Fibroblast of mammary gland (primary cell): Measurements from ENCODE around the gene LACTB.
"Not testable (repeated sequence)": the region's sequence is repeated elsewhere in the genome, so short reads cannot be mapped to it uniquely, and the experiment has no call there.

Experiments
- DNase-seq: peaks from one replicate; pipeline ENCODE4 v3.0.0-alpha.2; 2010; ENCODE audit warnings: low read depth
- H3K4me3 ChIP-seq: 2 replicates; pipeline ENCODE4 v1.5.1; 2011; ENCODE audit warnings: low read depth, mild to moderate bottlenecking, low read length, moderate library complexity; ENCODE audit not compliant: control insufficient read depth
- CTCF ChIP-seq: conservative IDR thresholded peaks from 2 replicates; pipeline ENCODE4 v1.5.1; 2011; ENCODE audit warnings: low read depth, low read length, inconsistent platforms; ENCODE audit not compliant: control insufficient read depth, insufficient read depth

The LACTB gene

GRCh38 chr15:63096178-63096577 lies 25.5 kb upstream of the LACTB start:
- DNase-seq: no peak
- TF ChIP-seq CTCF: no peak
- H3K4me3 ChIP-seq: no peak overlapping the region

GRCh38 chr15:63098901-63099300 lies 22.8 kb upstream of the LACTB start:
- not testable (repeated sequence) for DNase-seq, H3K4me3 ChIP-seq

- not testable (repeated sequence) for H3K4me3 ChIP-seq
Measured at GRCh38 chr15:63099581-63099980, 22.1 kb upstream of the LACTB start.

GRCh38 chr15:63103416-63103815 lies 18.2 kb upstream of the LACTB start:
- no peak for TF ChIP-seq CTCF
- no peak for DNase-seq
- no peak overlapping the region for H3K4me3 ChIP-seq

More at GRCh38 chr15:63099581-63099980, 22.1 kb upstream of the LACTB start:
- DNase-seq: not testable (repeated sequence)

GRCh38 chr15:63104727-63105126 lies 16.9 kb upstream of the LACTB start:
- H3K4me3 ChIP-seq: no peak overlapping the region
- no peak for TF ChIP-seq CTCF
- DNase-seq: peak; percentile 84

- DNase-seq: not testable (repeated sequence)
Measured at GRCh38 chr15:63105354-63105753, 16.3 kb upstream of the LACTB start.

GRCh38 chr15:63107895-63108546 lies 13.6 kb upstream of the LACTB start:
- no peak overlapping the region for H3K4me3 ChIP-seq
- no peak for TF ChIP-seq CTCF
- peak; percentile 100 for DNase-seq

More at GRCh38 chr15:63105354-63105753, 16.3 kb upstream of the LACTB start:
- not testable (repeated sequence) for H3K4me3 ChIP-seq

GRCh38 chr15:63109498-63109897 lies 12.2 kb upstream of the LACTB start:
- no peak for DNase-seq
- no peak for TF ChIP-seq CTCF
- H3K4me3 ChIP-seq: no peak overlapping the region
